Thyroid gland (tissue), 4 donors: ENCODE measurements around the gene EPB41L4A. TPM values are rescaled to one million over a fixed set of nuclear protein-coding genes. Genes with fewer than 3 reads are reported as not detected.
A peak's percentile ranks its signal among the peaks of the same experiment; 100 is the strongest.

Experiments used
- DNase-seq, 2 donors: peaks; one replicate each; pipeline ENCODE4 v3.0.0-alpha.2; 2019
- H3K27ac ChIP-seq, 3 donors: fragments of 200-600 bp; sonication (generic); 1 replicate in 2 of 3; 2 replicates in 1 of 3; pipeline ENCODE4 v1.5.1; 2016 to 2019; ENCODE audit warnings: mild to moderate bottlenecking in 1 of 3, moderate library complexity in 1 of 3
- H3K27me3 ChIP-seq: fragments of 200-600 bp; sonication (generic); one replicate; pipeline ENCODE4 v1.5.1; 2019
- H3K36me3 ChIP-seq, 2 donors: fragments of 200-600 bp; sonication (generic); one replicate each; pipeline ENCODE4 v1.5.1; 2016 to 2019
- H3K4me1 ChIP-seq, 2 donors: fragments of 200-600 bp; sonication (generic); one replicate each; pipeline ENCODE4 v1.5.1; 2017 to 2019
- H3K4me3 ChIP-seq, 3 donors: fragments of 200-600 bp; sonication (generic); replicated peaks in 1 of 3; 1 replicate in 2 of 3; 2 replicates in 1 of 3; pipeline ENCODE4 v1.5.1; 2016; ENCODE audit warnings: mild to moderate bottlenecking in 1 of 3
- H3K9me3 ChIP-seq: fragments of 200-600 bp; sonication (generic); one replicate; pipeline ENCODE4 v1.5.1; 2017
- POLR2A ChIP-seq, 2 donors: fragments of 450-650 bp; IDR thresholded peaks; one replicate each; pipeline ENCODE4 v1.6.1; 2017; ENCODE audit warnings: antibody characterized with exemption in 2 of 2, mild to moderate bottlenecking in 2 of 2, moderate library complexity in 1 of 2
- WGBS, 2 donors: methylation state at CpG; one replicate each; pipeline ENCODE4 v1.1.5; 2017; 5-methylcytosine and 5-hydroxymethylcytosine counted together
- intact Hi-C: fragments of 100-400 bp; cut with DNase I; formaldehyde crosslinking; loops from one replicate; pipeline ENCODE4 v1.15.1; 2023
- total RNA-seq, 4 donors: library from RNA; depleted of rRNA; stranded (reverse); fragments of >200 nt; gene quantifications; one replicate each; pipeline ENCODE4 v1.2.3, GENCODE V29; 2016
- TF ChIP-seq, protein P1 (sequence below), 6 experiments: fragments of 200-600 bp in 3 of 6; fragments of 450-650 bp in 3 of 6; sonication (generic) in 3 of 6; IDR thresholded peaks; one replicate each; pipeline ENCODE4 v1.5.1; 2016 to 2019; ENCODE audit warnings: antibody characterized with exemption in 6 of 6, mild to moderate bottlenecking in 2 of 6, inconsistent platforms in 1 of 6, moderate library complexity in 1 of 6

Gene EPB41L4A
- total RNA-seq, 4 donors from 2014 or later = 31.9 to 44.2 (median 37.5) TPM

DNA sequence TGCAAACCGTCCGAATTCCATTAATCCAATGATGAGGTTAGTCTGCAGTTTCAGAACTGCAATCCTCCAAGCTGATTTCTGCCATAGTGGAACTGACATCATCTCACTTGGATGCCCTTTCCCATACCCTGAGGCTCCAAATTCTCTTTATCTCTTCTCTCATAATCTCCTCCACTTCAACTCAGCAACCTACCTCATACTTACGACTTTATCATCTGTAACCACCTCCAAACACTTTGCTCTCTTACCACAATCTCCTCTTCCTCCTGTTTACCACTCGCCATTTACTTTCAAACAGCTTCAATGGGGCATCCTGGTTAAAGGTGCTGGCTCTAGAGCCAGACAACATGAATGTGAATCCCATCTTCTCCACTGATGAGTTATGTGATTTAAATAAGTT lies 223.2 kb downstream of the EPB41L4A start:
- Histone ChIP-seq H3K27ac (no peak overlapping the region), H3K27me3 (no peaks in the 10 kb centered on the region), H3K4me1 (peaks cover 0 to 5% of the 10 kb centered on the region in 2 donors), H3K36me3 (peaks cover 0 to 3% of the 10 kb centered on the region in 2 donors), H3K9me3 (no peaks in the 10 kb centered on the region), H3K4me3 (no peak overlapping the region)
- WGBS, 2 donors = 94 to 95% methylated on average over 4 of the region's 4 CpGs
- intact Hi-C loops = no loop called here
- TF ChIP-seq POLR2A (IDR thresholded peaks at IDR 0.05) = no peak
- no peak for DNase-seq

DNA sequence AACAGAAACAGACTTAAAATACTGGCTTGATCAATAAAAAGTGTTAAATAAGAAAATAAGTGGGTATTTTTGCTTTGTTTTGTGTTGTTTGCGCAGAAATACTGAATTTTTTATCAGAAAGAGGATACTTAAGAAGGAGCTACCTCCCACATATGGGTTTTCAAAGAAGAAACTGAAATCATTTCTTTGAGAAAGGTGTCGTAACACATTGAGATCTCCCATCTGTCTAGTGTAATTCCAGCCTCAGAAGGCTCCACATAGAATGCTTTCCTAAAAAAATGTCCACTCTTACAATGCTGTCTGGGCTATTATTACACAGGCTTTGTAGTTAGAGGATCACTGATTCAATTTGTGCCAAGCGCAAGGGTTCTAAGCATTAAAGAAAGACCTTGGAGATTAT lies 226.2 kb downstream of the EPB41L4A start:
- Histone ChIP-seq H3K9me3 (no peaks in the 10 kb centered on the region), H3K27ac (no peak overlapping the region), H3K4me3 (no peak overlapping the region), H3K4me1 (peaks cover 0 to 5% of the 10 kb centered on the region in 2 donors), H3K36me3 (peaks cover 0 to 3% of the 10 kb centered on the region in 2 donors), H3K27me3 (no peaks in the 10 kb centered on the region)
- TF ChIP-seq, protein P1, sequence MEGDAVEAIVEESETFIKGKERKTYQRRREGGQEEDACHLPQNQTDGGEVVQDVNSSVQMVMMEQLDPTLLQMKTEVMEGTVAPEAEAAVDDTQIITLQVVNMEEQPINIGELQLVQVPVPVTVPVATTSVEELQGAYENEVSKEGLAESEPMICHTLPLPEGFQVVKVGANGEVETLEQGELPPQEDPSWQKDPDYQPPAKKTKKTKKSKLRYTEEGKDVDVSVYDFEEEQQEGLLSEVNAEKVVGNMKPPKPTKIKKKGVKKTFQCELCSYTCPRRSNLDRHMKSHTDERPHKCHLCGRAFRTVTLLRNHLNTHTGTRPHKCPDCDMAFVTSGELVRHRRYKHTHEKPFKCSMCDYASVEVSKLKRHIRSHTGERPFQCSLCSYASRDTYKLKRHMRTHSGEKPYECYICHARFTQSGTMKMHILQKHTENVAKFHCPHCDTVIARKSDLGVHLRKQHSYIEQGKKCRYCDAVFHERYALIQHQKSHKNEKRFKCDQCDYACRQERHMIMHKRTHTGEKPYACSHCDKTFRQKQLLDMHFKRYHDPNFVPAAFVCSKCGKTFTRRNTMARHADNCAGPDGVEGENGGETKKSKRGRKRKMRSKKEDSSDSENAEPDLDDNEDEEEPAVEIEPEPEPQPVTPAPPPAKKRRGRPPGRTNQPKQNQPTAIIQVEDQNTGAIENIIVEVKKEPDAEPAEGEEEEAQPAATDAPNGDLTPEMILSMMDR (IDR thresholded peaks at IDR 0.05) = no peak
- TF ChIP-seq POLR2A (IDR thresholded peaks at IDR 0.05) = no peak
- 97% methylated on average over 3 of the region's 3 CpGs for WGBS, 2 donors
- no peak for DNase-seq
- intact Hi-C loops = no loop called here

- Histone ChIP-seq H3K4me3 (no peak overlapping the region), H3K36me3 (peaks cover 0 to 3% of the 10 kb centered on the region in 2 donors), H3K9me3 (no peaks in the 10 kb centered on the region), H3K4me1 (peaks cover 0 to 5% of the 10 kb centered on the region in 2 donors), H3K27ac (no peak overlapping the region), H3K27me3 (no peaks in the 10 kb centered on the region)
- intact Hi-C loops = no loop called here
- DNase-seq = no peak
- TF ChIP-seq, protein P1 (IDR thresholded peaks at IDR 0.05) = no peak
- TF ChIP-seq POLR2A (IDR thresholded peaks at IDR 0.05) = no peak
- 91 to 94% methylated on average over 4 of the region's 4 CpGs for WGBS, 2 donors
Measured at GRCh38 chr5:112192072-112192471, 227.0 kb downstream of the EPB41L4A start.

DNA sequence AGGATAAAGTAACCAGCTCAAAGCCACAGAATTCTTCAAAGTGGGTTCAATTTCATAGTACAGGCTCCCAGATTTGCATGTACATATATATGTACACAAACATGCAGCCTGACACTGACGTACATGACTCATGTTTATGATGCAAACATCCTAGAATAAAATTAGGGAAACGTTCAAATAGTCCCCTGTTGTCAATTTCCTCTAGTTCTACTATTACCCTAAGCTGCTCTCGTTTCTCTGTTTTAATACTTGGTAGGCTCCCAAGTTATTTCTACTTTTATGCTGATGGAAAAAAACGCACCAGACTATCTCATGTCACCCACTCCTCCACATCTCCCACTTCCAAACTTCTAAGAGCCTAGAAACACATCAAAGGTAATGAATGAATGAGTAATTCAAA lies 229.7 kb downstream of the EPB41L4A start:
- peaks cover 0 to 3% of the 10 kb centered on the region in 2 donors for H3K36me3 ChIP-seq
- H3K27ac ChIP-seq = no peak overlapping the region
- no peak for TF ChIP-seq POLR2A (IDR thresholded peaks at IDR 0.05)
- TF ChIP-seq, protein P1 (IDR thresholded peaks at IDR 0.05) = no peak
- WGBS, 2 donors = 78 to 83% methylated on average over 4 of the region's 4 CpGs
- DNase-seq = no peak
- no peak overlapping the region for H3K4me3 ChIP-seq
- intact Hi-C loops = no loop called here
- H3K27me3 ChIP-seq = no peaks in the 10 kb centered on the region
- H3K4me1 ChIP-seq = no peaks in the 10 kb centered on the region
- no peaks in the 10 kb centered on the region for H3K9me3 ChIP-seq

DNA sequence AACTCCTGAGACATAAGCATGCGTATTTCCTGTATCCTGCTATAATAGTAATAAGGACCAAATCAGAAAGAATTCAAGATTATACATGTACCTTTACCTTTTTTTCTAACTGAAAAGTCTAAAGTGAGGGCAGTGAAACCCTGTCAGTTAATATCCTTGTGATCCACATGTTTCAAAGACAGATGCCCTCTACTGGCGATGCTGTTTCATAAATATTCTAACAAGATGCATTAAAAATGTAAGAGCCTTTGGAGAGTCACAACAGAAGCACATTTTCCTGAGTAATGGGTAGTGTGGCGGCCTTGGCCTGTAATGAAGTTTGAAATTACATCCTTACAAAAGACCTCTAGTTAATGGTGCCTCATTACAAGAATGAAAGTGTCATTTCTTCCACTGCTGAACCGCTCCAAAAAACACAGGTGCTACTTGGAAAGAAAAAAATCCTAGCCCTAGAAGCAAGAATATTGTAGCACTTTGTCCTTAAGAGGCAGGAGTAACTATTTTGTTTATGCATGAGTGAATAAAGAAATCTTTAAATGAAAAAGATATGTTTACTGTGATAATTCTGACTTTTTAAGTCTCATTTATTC lies 232.6 kb downstream of the EPB41L4A start:
- no peak overlapping the region for H3K27ac ChIP-seq
- DNase-seq = peak in 1 of 2 donors; percentile 5
- TF ChIP-seq, protein P1 (IDR thresholded peaks at IDR 0.05) = peak in 5 of 6 experiments; percentile 10 to 54 (median 38)
- TF ChIP-seq POLR2A (IDR thresholded peaks at IDR 0.05) = no peak
- H3K9me3 ChIP-seq = no peaks in the 10 kb centered on the region
- no peak overlapping the region for H3K4me3 ChIP-seq
- intact Hi-C loops = no loop called here
- H3K27me3 ChIP-seq = no peaks in the 10 kb centered on the region
- H3K4me1 ChIP-seq = no peaks in the 10 kb centered on the region
- H3K36me3 ChIP-seq = peaks cover 4 to 5% of the 10 kb centered on the region in 2 donors
- WGBS, 2 donors = 75 to 82% methylated on average over 4 of the region's 4 CpGs
